Caki2 (cell line): Measurements from ENCODE around the gene HES7. TPM values are rescaled to one million over a fixed set of nuclear protein-coding genes. Genes with fewer than 3 reads are reported as not detected.

Source experiments
- DNase-seq: peaks from one replicate; pipeline ENCODE4 v3.0.0-alpha.2; 2015; ENCODE audit warnings: low read depth
- in situ Hi-C: cut with HindIII; loops from 2 replicates; pipeline ENCODE4 v1.10.0; 2016; ENCODE audit warnings: low sequenced_read_pairs, low pct_unique_long_range_greater_than_20kb, mixed read lengths
- total RNA-seq: library from RNA; depleted of rRNA; stranded (reverse); fragments of >200 nt; shearing (Covaris generic); gene quantifications from 2 replicates; pipeline ENCODE4 v1.2.3, GENCODE V29; 2014; ENCODE audit warnings: low replicate concordance

Gene HES7
- total RNA-seq, 1 experiment from 2014 or later: not detected

GRCh38 chr17:8146381-8147140, 22.7 kb upstream of the HES7 start:
- no peak for DNase-seq
- in situ Hi-C loops: no loop called here

GRCh38 chr17:8145811-8146210, 21.9 kb upstream of the HES7 start:
- in situ Hi-C loops: no loop called here
- no peak for DNase-seq

- DNase-seq: no peak
- in situ Hi-C loops: no loop called here
These were observed 20.7 kb upstream of the HES7 start for GRCh38 chr17:8144401-8145231.

DNA sequence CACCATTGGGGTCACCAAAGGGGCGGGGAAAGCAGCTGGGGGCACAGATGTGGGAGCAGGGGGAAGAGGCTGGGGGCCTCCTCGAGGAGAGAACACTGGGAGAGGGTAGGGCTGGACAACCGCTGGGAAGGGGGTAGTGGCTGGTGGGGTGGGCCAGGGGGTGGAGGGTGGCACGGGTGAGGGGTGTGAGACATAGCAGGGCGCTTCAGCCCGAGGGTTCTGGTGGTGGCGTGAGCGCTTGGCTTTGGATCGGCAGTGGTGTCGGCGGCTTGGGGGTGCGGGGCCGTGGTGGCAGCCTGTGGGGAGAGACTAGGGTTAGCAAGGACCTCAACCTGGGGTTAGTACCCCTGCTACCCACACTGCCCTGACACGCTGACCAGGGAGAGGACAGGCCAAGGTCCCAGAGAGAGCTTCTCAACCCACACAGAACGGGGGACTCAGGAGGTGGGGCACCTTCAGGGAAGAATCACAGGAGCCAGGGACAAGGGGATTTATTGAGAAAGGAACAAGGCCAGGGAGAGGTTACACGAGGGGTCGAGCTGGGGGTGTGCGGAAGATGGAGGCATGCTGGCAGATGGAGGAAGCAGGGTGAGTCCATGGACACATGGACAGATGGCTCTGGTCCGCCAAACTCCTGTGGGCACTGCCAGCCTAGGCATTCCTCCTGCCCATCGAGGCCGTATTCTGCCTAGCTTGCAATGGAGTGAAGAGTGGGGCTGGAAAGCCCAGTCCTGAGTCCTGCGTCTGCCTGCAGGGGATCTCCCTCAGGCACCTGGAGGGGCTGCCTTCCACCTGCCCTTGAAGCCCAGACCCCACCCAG, 19.9 kb upstream of the HES7 start:
- no peak for DNase-seq
- in situ Hi-C loops: no loop called here

DNA sequence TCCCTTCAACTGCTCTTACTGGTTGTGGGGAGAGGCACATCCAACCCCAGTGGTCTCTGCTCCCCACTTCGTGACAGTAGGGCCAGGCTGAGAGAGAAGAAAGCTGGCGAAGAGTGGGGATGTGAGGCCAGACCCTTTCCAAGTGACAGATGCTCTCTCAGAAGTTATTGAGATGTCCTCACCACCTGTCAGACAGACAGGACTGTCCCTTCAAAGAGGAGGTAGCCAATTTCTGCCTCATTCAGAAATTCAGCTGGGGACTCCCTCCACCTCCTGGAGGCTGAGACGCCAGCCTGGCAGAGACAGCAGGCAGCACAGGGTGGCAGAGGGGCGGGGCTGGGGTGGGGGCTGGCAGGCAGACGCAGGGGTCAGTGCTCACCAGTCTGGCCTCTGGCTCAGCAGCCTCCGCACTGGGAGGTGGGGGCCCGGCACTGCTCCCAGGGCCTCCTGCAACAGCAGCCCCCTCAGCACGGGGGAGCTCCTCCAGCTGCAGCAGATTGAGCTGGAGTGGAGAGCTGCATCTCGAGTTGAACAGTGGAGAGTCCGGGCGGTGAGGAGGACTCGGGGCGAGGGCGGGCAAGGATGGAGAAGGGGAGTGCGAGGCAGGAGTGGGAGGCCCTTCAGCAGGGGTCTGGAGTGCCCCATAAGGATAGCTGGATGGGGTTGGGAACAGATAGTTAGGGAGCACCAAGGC, 19.1 kb upstream of the HES7 start:
- in situ Hi-C loops: no loop called here
- DNase-seq: no peak

DNA sequence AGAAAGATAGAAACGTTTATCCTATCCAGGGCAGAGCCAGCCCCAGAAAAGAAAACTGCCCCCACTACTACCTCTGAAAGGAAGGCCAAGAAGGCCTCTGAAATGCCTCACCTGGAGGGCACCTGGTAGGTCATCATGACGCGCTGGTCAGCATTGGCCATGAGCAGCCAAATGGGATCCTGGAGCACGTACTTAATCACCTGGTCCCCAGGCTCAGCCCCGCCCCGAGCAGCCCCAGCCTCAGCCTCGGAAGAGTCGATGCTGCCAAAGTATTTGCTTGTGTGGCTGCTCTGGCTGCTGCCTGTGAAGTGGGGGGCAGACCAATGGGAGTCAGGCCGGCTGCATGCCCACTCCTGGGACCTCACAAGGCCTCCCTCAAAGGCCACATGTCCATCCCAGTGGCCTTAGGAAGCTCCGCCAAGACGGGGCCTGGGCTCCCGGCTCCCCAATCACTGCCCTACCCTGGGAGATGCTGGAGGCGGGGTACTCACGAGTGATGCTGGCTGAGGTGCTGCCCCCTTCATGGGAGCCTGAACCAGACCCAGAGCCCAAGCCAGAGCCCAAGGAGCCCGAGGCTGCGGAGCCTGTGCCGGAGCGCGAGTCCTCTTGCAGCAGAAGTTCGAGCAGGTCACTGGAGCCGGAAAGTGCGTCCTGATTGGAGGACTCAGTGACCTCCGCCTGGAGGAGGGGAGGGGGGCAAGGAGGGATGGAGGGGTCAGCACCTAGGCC, 18.4 kb upstream of the HES7 start:
- no peak for DNase-seq
- in situ Hi-C loops: no loop called here

- in situ Hi-C loops: no loop called here
- no peak for DNase-seq
These were observed 17.8 kb upstream of the HES7 start for GRCh38 chr17:8141741-8142140.

- DNase-seq: no peak
- in situ Hi-C loops: no loop called here
These were observed 17.1 kb upstream of the HES7 start for GRCh38 chr17:8141045-8141444.

DNA sequence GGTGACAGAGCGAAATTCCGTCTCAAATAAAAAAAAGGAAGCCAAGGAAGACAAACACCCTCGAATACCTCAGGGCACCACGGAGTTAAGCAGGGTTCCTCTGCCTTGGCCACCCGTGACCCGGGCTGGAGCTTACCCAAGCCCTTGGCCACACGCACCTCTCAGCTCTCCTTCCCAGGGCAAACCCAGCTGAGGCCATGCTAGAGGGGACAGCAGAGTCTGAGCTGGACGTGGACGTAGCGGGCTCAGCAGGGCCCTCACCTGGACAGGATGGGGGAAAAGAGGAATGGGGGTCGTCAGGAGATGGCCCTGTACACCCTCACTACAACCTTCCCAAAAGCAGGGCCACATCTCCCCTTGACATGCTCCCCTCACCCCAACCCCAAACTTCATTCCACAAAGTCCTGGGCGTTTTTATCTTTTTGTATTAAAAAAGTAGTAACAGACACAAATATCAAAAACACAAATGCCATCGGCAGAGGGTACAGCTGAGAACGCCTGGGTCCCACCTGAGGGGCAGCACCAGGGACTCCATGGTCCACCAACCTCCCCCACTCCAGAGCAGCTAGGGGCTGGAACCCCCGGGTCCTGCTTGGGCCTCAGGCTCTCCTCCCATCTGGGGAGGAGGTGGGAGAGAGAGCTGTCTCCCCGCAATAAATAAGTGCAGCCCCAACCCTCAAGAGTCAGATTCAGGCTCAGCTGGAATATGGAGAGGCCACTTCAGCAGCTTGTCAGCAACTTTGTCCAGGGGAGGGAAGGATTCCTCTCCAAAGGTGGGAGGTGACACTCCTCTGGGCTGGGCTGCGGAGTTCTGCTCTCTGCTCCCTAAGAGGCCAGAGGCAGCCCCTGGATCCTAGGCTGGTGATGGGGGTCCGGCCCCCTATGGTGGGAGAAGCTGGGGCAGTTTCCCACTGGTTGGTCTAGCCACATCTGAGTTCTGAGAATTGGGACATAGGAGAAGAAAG, 16.4 kb upstream of the HES7 start:
- in situ Hi-C loops: no loop called here
- no peak for DNase-seq

DNA sequence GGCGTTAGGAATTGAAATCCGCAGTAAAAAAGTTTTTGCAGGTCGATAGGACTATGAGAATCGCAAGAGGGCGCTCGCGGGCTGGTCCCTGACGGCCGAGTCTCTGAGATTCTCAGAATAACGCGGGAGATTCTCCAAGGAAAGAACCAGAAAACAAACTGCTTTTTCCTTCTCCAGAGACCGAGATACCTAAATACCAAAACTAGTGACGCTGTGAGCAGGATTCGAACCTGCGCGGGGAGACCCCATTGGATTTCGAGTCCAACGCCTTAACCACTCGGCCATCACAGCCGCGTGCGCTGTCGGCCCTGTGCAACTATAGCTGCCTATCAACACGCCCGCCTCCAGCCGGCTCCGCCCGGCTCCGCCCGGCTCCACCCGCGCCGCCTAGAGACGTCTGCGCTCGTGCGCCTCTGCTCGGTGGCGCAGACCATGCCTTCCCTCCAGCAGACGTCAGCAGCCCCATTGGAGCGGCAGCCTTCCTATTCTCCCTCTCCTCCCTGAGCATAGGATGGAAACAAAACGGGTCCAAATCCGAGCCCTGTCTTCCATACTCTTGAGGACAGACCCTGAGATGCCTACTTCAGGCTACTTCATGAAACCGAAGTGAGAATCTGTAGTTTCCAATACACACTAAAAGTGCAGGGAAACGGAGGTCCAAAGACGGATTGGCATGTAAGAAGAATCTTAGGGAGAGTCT, 14.9 kb upstream of the HES7 start:
- in situ Hi-C loops: no loop called here
- DNase-seq: peak; percentile 97

GRCh38 chr17:8138374-8138671, 14.4 kb upstream of the HES7 start:
- in situ Hi-C loops: no loop called here

DNA sequence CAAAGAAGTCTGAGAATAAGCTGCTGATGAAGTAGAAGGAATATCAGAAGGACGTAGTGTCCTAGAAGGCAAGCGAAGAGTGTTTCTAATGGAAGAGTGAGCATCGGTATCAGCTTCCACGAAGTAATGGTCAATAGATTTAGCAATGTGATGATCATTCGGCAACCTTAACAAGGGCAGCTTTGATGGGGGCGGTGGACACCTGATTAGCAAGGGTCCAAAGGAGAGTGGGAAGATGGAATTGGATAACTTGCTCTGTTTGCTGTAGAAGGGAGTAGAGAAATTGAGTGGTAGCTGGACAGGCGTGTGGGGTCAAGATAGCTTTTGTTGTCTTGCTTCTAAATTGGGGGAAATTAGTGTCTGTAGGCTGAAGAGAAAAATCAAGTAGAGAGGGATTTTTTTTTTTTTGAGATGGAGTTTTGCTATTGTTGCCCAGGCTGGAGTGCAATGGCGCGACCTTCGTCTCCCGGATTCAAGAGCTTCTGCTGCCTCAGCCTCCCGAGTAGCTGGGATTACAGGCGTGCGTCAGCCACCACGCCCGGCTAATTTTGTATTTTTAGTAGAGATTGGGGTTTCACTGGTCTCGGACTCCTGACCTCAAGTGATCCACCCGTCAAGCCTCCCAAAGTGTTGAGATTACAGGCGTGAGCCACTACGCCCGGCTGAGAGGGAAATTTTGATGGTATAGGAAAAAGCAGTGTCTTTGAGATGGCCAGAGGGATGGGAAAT, 13.9 kb upstream of the HES7 start:
- in situ Hi-C loops: no loop called here
- no peak for DNase-seq

More at GRCh38 chr17:8138374-8138671, 14.4 kb upstream of the HES7 start:
- no peak for DNase-seq

- in situ Hi-C loops: no loop called here
- DNase-seq: no peak
These were observed 10.0 kb upstream of the HES7 start for GRCh38 chr17:8133941-8134340.

- in situ Hi-C loops: no loop called here
- no peak for DNase-seq
These were observed 9.5 kb upstream of the HES7 start for GRCh38 chr17:8133399-8133798.

GRCh38 chr17:8131844-8132441, 8.0 kb upstream of the HES7 start:
- in situ Hi-C loops: no loop called here
- DNase-seq: peak; percentile 26
